Activated B cell treated with CpG ODN at 0.5 μM for 24 hours (primary cell): Measurements from ENCODE around the gene TRIM65. TPM values are rescaled to one million over a fixed set of nuclear protein-coding genes. Genes with fewer than 3 reads are reported as not detected.

ENCODE experiments used
- ATAC-seq: fragments of 200-7000 bp; cut with Tn5 transposase; one replicate; pipeline ENCODE4 v1.10.0; 2021; ENCODE audit warnings: low read depth, mild to moderate bottlenecking, moderate library complexity
- CTCF ChIA-PET: fragments of 350-600 bp; sonication (Branson Sonifier 250); formaldehyde crosslinking; loops from one replicate; lab custom pipeline; 2021; ENCODE audit warnings: antibody characterized with exemption; lab: Charles Lee
- POLR2A ChIA-PET: fragments of 350-600 bp; sonication (Branson Sonifier 250); formaldehyde crosslinking; loops from one replicate; lab custom pipeline; 2021; ENCODE audit warnings: antibody characterized with exemption; lab: Charles Lee
- DNase-seq: peaks from one replicate; pipeline ENCODE4 v3.0.0; 2022
- H3K27ac Mint-ChIP-seq: one replicate; pipeline ENCODE4 v1.8.0; 2020; ENCODE audit warnings: mixed read lengths
- H3K27me3 Mint-ChIP-seq: one replicate; pipeline ENCODE4 v1.8.0; 2021; ENCODE audit warnings: mixed read lengths
- H3K36me3 Mint-ChIP-seq: one replicate; pipeline ENCODE4 v1.8.0; 2021; ENCODE audit warnings: low read depth, mixed read lengths
- H3K4me1 Mint-ChIP-seq: one replicate; pipeline ENCODE4 v1.8.0; 2021; ENCODE audit warnings: mixed read lengths
- H3K4me3 Mint-ChIP-seq: one replicate; pipeline ENCODE4 v1.8.0; 2020; ENCODE audit warnings: mild to moderate bottlenecking, mixed read lengths
- H3K9me3 Mint-ChIP-seq: one replicate; pipeline ENCODE4 v1.8.0; 2020; ENCODE audit warnings: mixed read lengths
- CTCF ChIP-seq: fragments of 200-600 bp; IDR thresholded peaks from one replicate; pipeline ENCODE4 v1.8.0; 2022; ENCODE audit warnings: antibody characterized with exemption, mild to moderate bottlenecking
- intact Hi-C: fragments of 100-400 bp; cut with micrococcal nuclease; formaldehyde crosslinking; loops from one replicate; pipeline ENCODE4 v1.15.1; 2024
- total RNA-seq: library from RNA; stranded (reverse); gene quantifications from 2 replicates; pipeline ENCODE4 v1.2.3, GENCODE V29; 2022

The TRIM65 gene
- total RNA-seq, 1 donor from 2014 or later: 22.4 TPM

- Mint-ChIP-seq H3K36me3 (peaks cover 4% of the 10 kb centered on the region), H3K4me1 (peaks cover 13% of the 10 kb centered on the region), H3K27me3 (no peaks in the 10 kb centered on the region), H3K27ac (peak within 1 kb of the TSS; percentile 61), H3K9me3 (no peaks in the 10 kb centered on the region), H3K4me3 (peak within 1 kb of the TSS; percentile 86)
- intact Hi-C loops: loop anchor here (1.0 to 2.0 kb wide), 4 partner anchors 36 to 512 kb away; partner anchors contain the start of genes ACOX1, TEN1, UBE2O and WBP2
- ChIA-PET CTCF (interaction anchor here (1.4 kb wide), 1 partner anchor 64 kb away, joined by 5 read pairs; no protein-coding TSS in a partner anchor), POLR2A (interaction anchor here (0.6 to 1.7 kb wide), 10 partner anchors 15 to 731 kb away, joined by 3 to 6 read pairs (median 3); partner anchors contain the start of genes ACOX1, MRPL38, SRP68 and TEN1)
- peak; percentile 83 for DNase-seq
- peak; percentile 100 for ATAC-seq
- no peak for TF ChIP-seq CTCF
Observed at GRCh38 chr17:75940727-75941441, 44.1 kb upstream of the TRIM65 start, which contains the start of gene FBF1. Gene FBF1 (minus strand): TSS chr17:75941042. CDS start chr17:75938149, 2,893 bp downstream.

GRCh38 chr17:75937652-75938051, 40.9 kb upstream of the TRIM65 start:
- Mint-ChIP-seq H3K27ac (no peak overlapping the region), H3K9me3 (no peaks in the 10 kb centered on the region), H3K4me3 (no peak overlapping the region), H3K4me1 (peaks cover 13% of the 10 kb centered on the region), H3K36me3 (no peaks in the 10 kb centered on the region), H3K27me3 (no peaks in the 10 kb centered on the region)
- intact Hi-C loops: no loop called here
- ATAC-seq (no peak), DNase-seq (no peak)
- CTCF ChIA-PET: no interaction called here
- no peak for TF ChIP-seq CTCF
- POLR2A ChIA-PET: no interaction called here

- ChIA-PET POLR2A (no interaction called here), CTCF (no interaction called here)
- H3K27ac Mint-ChIP-seq: no peak overlapping the region
Observed at GRCh38 chr17:75933808-75934207, 37.1 kb upstream of the TRIM65 start.

GRCh38 chr17:75932852-75933251, 36.1 kb upstream of the TRIM65 start:
- ATAC-seq: no peak
- Mint-ChIP-seq H3K27me3 (no peaks in the 10 kb centered on the region), H3K36me3 (no peaks in the 10 kb centered on the region), H3K27ac (no peak overlapping the region), H3K9me3 (no peaks in the 10 kb centered on the region), H3K4me1 (no peaks in the 10 kb centered on the region), H3K4me3 (no peak overlapping the region)
- no peak for TF ChIP-seq CTCF
- DNase-seq: no peak
- intact Hi-C loops: no loop called here
- POLR2A ChIA-PET: interaction anchor here (0.7 kb wide), 1 partner anchor 778 kb away, joined by 5 read pairs; no protein-coding TSS in a partner anchor
- CTCF ChIA-PET: no interaction called here

More at GRCh38 chr17:75933808-75934207, 37.1 kb upstream of the TRIM65 start:
- TF ChIP-seq CTCF: no peak
- Mint-ChIP-seq H3K4me1 (no peaks in the 10 kb centered on the region), H3K27me3 (no peaks in the 10 kb centered on the region), H3K36me3 (no peaks in the 10 kb centered on the region), H3K9me3 (no peaks in the 10 kb centered on the region), H3K4me3 (no peak overlapping the region)
- ATAC-seq (no peak), DNase-seq (no peak)
- intact Hi-C loops: no loop called here

- ATAC-seq (no peak), DNase-seq (no peak)
- no peaks in the 10 kb centered on the region for H3K27me3 Mint-ChIP-seq
- H3K36me3 Mint-ChIP-seq: no peaks in the 10 kb centered on the region
- H3K4me1 Mint-ChIP-seq: no peaks in the 10 kb centered on the region
- no peak overlapping the region for H3K27ac Mint-ChIP-seq
- ChIA-PET POLR2A (interaction anchor here (0.8 kb wide), 1 partner anchor 33 kb away, joined by 3 read pairs; no protein-coding TSS in a partner anchor), CTCF (no interaction called here)
- no peaks in the 10 kb centered on the region for H3K9me3 Mint-ChIP-seq
- no peak for TF ChIP-seq CTCF
- intact Hi-C loops: no loop called here
- H3K4me3 Mint-ChIP-seq: no peak overlapping the region
Observed at GRCh38 chr17:75931062-75931461, 34.3 kb upstream of the TRIM65 start.
